Left cardiac atrium (tissue), 2 donors: ENCODE results near the gene ACVRL1. TPM values are rescaled to one million over a fixed set of nuclear protein-coding genes. Genes with fewer than 3 reads are reported as not detected.

Source experiments
- total RNA-seq, 2 donors: library from RNA; stranded (reverse); fragmentation: NEBNext Ultra II Directional; extraction: Animal tissue kit (Norgen Biotek cat#: 25700); gene quantifications; one replicate each; pipeline ENCODE4 v1.2.1, GENCODE V29; 2021
- donor health status: DM: no; HTN: yes; CAD: no; lungs with severe emphysema.
- donor health status: DM: yes; HTN: yes; CAD: no.

Gene ACVRL1
- total RNA-seq, 2 donors from 2014 or later = 44.0 to 65.2 TPM

Other genes with a start within 250 kb of the ACVRL1 start
- under 1 TPM; 0.39 to 0.47 TPM for gene FIGNL2, start 58.8 kb upstream of the ACVRL1 start, total RNA-seq
- not detected for gene ANKRD33, start 19.4 kb upstream of the ACVRL1 start, total RNA-seq
- gene ACVR1B, start 44.2 kb downstream of the ACVRL1 start, total RNA-seq = 10 to 100 TPM; 13.0 to 19.3 TPM
- 10 to 100 TPM; 25.3 to 44.0 TPM for gene TAMALIN, start 99.4 kb downstream of the ACVRL1 start, total RNA-seq
- gene NR4A1, start 143.9 kb downstream of the ACVRL1 start, total RNA-seq = 100 to 1,000 TPM in 1 of 2 donors, 10 to 100 TPM in 1; 85.6 to 172 TPM
- gene ATG101, start 162.5 kb downstream of the ACVRL1 start, total RNA-seq = 10 to 100 TPM; 25.2 to 28.7 TPM
- gene SMIM41, start 172.2 kb downstream of the ACVRL1 start, total RNA-seq = under 1 TPM in 1 of 2 donors, not detected in 1; 0.27 TPM